ENCODE results near the gene GRM7.

GRM7 gene

GRCh38 chr3:7001370-7001769 lies 140.5 kb downstream of the GRM7 start:
- no peak overlapping the region for H3K4me3 ChIP-seq (ENCODE audit: low read length)
- TF ChIP-seq, protein P1, sequence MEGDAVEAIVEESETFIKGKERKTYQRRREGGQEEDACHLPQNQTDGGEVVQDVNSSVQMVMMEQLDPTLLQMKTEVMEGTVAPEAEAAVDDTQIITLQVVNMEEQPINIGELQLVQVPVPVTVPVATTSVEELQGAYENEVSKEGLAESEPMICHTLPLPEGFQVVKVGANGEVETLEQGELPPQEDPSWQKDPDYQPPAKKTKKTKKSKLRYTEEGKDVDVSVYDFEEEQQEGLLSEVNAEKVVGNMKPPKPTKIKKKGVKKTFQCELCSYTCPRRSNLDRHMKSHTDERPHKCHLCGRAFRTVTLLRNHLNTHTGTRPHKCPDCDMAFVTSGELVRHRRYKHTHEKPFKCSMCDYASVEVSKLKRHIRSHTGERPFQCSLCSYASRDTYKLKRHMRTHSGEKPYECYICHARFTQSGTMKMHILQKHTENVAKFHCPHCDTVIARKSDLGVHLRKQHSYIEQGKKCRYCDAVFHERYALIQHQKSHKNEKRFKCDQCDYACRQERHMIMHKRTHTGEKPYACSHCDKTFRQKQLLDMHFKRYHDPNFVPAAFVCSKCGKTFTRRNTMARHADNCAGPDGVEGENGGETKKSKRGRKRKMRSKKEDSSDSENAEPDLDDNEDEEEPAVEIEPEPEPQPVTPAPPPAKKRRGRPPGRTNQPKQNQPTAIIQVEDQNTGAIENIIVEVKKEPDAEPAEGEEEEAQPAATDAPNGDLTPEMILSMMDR (conservative IDR thresholded peaks at IDR 0.05; ENCODE audit: low read length) = no peak
- DNase-seq (ENCODE audit: low read depth) = no peak

DNA sequence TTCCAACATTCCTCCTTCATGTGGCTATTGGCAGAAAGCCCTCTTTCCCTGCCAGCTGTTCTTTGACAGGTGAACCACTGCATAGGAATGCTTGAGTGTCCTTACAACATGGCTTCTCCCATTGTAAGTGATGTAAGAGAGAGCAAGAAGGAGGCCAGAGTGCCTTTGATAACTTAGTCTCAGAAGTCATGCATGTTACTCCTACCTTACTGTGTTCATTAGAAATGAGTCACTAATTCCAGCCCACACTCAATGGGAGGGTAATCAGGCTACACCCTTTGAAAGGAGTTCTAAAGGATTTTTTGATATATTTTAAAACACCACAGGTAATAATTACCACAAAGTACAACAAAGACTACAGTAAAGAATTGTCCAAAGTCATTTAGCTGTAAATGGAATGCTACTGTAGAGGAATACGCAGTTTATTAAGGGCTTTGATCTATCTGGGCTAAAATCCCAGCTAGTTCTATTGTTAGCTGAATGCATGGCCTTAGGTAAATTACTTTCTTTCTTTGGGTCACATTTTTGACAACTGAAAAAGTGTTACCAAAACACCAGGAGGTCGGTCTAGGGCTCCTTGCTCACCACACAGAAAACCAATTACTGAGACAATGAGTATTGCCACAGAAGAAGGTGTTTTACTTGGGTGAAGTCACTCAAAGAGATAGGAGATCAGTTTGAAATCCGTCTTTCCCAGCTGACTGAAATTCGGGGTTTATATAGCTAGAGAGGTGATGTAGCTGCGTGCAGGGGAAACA lies 154.9 kb downstream of the GRM7 start:
- TF ChIP-seq, protein P1 (conservative IDR thresholded peaks at IDR 0.05; ENCODE audit: low read length) = no peak
- no peak overlapping the region for H3K4me3 ChIP-seq (ENCODE audit: low read length)
- DNase-seq (ENCODE audit: low read depth) = no peak

DNA sequence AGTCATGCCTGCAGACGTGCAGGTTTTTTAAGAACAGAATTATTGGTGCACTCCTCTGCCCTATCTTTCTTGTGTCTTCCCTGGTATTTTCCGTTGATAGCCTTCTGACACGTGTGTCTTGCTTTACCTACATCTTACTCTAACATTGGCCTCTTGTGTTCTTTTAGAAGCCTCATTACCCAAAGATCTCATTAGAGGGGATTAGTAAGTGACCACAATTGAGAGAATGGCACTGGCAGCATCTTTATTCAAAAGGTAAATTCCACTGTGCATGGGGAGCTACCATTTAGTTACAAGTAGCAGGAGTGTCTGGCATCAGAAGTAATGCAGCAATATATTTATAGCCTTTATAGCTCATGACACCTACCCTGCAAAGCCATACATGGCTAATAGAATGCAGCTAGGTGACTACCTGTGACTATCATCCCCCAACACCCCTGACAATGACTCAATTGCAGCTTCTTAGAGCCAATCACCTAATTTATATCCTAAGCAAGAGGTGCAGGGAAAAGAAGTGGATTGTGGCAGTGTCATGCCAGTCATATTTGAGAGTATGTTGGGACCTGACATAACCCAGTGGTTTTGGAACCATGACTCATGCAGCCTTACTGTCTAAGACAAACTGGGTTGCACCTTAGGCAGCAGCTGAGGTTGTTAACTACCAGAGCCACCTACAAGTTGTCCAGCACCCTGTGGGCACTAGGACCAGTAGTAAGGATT lies 164.8 kb downstream of the GRM7 start:
- TF ChIP-seq, protein P1 (conservative IDR thresholded peaks at IDR 0.05; ENCODE audit: low read length) = no peak
- no peak for DNase-seq (ENCODE audit: low read depth)
- H3K4me3 ChIP-seq (ENCODE audit: low read length) = no peak overlapping the region

- TF ChIP-seq, protein P1 (conservative IDR thresholded peaks at IDR 0.05; ENCODE audit: low read length) = no peak
- H3K4me3 ChIP-seq (ENCODE audit: low read length) = no peak overlapping the region
- DNase-seq (ENCODE audit: low read depth) = no peak
Measured at GRCh38 chr3:7029562-7029961, 168.6 kb downstream of the GRM7 start.

DNA sequence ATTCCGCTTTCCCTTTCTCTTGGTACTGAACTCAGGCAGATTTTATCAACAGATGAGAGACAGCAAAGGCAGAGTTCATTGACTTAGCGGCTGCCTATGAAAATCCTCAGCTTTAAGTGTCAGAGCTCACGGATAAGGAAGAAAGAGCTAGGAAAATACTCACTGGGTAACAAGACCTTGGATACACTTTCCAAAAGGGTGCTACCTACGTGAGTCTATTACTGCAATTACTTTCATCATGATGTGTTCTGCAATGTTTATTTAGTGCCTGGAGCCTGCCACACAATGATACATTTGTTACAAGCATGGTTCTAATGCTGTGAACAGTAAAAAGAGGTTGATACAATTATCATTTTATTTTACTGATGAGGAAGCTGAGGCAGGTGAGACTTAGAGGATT lies 177.5 kb downstream of the GRM7 start:
- no peak overlapping the region for H3K4me3 ChIP-seq (ENCODE audit: low read length)
- no peak for DNase-seq (ENCODE audit: low read depth)
- TF ChIP-seq, protein P1 (conservative IDR thresholded peaks at IDR 0.05; ENCODE audit: low read length) = no peak

GRCh38 chr3:7062714-7063113 lies 201.8 kb downstream of the GRM7 start:
- H3K4me3 ChIP-seq (ENCODE audit: low read length) = no peak overlapping the region
- TF ChIP-seq, protein P1 (conservative IDR thresholded peaks at IDR 0.05; ENCODE audit: low read length) = no peak
- DNase-seq (ENCODE audit: low read depth) = no peak

GRCh38 chr3:7070461-7070860 lies 209.5 kb downstream of the GRM7 start:
- DNase-seq (ENCODE audit: low read depth) = no peak
- H3K4me3 ChIP-seq (ENCODE audit: low read length) = no peak overlapping the region
- TF ChIP-seq, protein P1 (conservative IDR thresholded peaks at IDR 0.05; ENCODE audit: low read length) = no peak
